Stimulated activated CD4-positive, alpha-beta T cell treated with anti-CD3 and anti-CD28 coated beads, Interleukin-15, amount 100 ng/mL, for 1 hour (primary cell): ENCODE data around the gene SLC29A2.
"Not testable (repeated sequence)": the region's sequence is repeated elsewhere in the genome, so short reads cannot be mapped to it uniquely, and the experiment has no call there.

Source experiments
- DNase-seq, 2 donors: peaks; one replicate each; pipeline ENCODE4 v3.0.0-alpha.2; 2020; ENCODE audit warnings: low read depth in 1 of 2, low spot score in 1 of 2

Gene SLC29A2

DNA sequence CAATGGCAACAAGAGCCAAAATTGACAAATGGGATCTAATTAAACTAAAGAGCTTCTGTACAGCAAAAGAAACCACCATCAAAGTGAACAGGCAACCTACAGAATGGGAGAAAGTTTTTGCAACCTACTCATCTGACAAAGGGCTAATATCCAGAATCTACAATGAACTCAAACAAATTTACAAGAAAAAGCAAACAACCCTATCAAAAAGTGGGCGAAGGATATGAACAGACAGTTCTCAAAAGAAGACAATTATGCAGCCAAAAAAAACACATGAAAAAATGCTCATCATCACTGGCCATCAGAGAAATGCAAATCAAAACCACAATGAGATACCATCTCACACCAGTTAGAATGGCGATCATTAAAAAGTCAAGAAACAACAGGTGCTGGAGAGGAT is 51.3 kb downstream of the SLC29A2 start:
- not testable (repeated sequence) for DNase-seq

GRCh38 chr11:66318600-66318970 is 53.0 kb downstream of the SLC29A2 start:
- no peak for DNase-seq

DNA sequence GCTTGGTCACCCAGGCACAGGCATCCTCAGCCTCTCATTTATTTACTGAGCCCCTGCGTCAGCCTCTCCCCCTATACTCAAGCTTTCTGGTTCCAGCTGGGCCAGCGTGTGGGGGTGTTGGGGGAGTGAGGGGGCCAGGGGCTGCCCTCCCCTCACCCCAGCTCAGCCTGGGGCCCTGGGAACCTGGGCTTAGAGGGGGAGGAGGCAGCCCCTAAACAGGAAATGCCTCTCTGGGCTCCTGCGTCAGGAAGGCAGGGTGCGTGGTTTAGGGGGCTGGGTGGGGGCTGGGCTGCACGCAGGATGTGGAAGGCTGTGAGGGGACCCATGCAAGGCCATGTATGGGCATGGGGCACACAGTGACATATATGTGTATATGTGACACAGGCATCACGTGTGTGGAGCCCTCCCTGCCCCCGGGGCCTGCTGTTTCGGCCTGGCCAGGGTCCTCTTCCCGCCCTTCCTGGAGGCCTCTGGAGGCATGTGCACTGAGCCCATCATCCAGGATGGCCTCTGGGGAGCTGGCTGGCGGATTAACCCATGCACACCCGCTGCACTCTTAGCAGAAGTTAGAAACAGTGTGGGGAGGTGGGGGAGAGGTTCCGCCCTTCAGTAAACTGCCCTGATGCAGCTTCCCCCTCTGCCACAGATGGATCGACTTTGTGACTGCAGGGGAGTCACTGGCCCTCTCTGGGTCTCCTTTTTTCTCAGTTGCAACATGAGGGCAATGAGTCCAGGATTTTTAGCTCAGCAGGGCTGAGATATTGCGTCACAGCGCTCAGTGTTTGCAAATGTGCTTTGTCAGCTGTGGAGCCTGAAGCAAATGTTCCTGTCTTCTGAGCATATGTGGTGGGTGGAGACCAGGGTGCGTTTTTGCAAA is 53.6 kb downstream of the SLC29A2 start:
- no peak for DNase-seq

GRCh38 chr11:66317322-66317722 is 54.2 kb downstream of the SLC29A2 start:
- DNase-seq: no peak

GRCh38 chr11:66316849-66317251 is 54.7 kb downstream of the SLC29A2 start, which contains the start of gene CD248:
Gene CD248 (minus strand): TSS chr11:66317044. CDS start chr11:66317027, 17 bp downstream.
- DNase-seq: no peak

DNA sequence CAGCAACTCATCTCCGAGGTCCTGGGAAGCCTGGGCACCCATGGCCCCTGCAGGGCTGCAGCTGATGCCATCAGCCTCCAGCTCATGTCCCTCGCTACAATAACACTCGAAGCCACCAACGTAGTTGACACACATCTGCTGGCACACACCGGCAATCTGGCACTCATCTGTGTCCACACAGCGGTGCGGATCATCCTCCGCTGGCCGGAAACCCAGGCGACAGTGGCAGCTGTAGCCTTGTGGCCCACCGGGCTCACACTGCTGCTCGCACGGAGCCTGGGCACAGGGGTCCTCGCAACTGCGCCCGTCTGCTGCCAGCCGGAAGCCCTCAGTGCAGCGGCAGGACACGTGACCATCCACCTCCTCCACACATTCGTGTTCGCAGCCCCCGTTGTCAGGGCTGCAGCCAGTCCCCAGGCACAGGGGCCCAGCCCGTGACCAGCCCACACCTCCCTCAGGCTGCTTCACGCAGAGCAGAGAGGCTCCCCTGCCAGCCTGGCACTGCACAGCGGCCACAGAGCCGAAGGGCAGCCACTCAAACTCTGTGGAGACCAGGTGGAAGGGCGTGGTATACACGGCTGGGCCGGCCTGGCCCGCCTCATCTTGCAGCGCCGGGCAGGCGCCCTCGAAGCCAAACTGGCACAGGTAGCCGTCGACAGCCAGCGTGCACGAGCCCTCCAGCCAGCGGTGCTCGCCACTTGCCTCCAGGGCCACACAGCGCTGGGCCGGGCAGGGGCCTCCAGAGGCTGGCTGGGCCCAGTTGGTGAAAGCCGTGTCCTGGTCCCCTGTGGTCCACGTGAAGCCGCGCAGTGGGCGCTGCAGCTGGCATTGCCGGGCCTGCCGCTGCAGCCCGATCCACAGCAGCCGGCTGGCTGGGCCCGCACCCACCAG is 55.4 kb downstream of the SLC29A2 start:
- no peak for DNase-seq

DNA sequence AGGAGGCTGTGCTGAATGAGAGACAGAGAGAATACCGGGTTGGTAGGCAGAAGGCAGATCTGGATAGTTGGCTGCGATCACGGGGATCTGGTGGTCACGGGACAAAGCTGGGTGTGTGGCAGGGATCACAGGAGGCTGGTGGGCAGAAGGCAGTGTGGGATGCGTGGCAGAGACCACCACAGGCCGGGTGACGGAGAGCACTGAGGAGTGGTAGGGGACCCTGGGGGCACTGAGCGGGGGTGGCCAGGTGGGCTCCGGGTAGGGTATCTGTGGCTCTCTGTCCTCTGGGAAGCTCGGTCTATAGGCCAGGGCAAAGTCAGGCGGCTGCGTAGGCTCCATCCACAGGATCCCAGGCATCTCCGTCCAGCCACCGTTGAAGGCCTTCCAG is 56.1 kb downstream of the SLC29A2 start:
- no peak for DNase-seq

GRCh38 chr11:66314561-66315497 is 56.7 kb downstream of the SLC29A2 start:
- no peak for DNase-seq

DNA sequence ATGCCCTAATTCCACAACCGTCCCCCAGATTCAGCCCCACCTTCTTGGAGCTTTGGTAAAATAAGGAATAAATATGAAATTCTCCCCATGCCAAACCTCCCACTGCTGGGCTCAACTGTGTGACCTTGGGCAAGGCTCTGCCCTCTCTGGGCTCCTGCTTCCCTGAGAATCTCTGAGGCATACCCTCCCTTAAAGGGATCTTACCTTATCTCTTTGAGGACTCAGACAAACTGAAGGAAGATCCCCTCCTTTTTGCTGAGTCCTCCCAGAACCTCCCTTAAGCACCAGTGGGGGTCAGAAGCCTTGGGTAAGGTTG is 57.4 kb downstream of the SLC29A2 start:
- no peak for DNase-seq

DNA sequence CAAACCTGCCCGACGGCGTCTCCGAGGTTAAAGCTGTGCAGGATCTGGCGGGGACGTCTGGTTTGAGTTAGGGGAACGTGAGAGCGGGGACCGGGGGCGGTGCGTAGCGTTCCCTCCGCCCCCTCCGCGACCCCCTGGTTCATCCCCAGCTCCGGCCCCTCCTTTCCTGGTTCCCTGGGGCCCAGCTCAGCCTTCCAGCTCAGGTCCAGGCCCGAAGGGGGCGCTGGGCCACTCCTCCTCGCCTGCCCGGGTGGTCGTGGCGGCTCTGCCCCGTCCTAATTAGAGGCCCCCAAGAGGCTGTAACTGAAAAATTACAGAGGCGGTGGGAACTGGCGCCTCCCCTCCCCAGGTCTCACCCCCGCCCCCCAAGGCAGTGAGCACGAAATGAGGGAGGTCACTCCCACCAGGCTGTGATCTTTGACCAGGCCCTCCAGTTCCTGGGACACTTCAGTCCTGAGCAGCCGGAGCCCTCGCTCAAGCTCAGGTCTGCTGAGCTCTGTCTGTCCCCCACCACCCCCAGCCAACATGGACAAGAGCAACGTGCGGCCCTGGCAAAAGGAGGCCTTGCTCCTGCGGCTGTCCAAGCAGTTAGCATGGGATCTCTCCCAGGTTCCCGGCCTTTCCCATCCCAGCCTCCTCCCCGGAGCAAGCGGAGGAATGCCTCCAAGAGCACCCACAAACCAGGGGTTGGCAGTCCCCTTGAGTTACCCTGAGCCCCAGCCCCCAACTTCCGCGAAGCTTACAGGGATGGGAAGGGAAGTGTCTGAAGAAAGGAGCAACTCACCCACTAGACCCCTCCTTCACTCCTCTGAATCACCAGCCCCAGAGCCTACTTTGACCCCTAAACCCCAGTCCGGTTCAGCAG is 58.0 kb downstream of the SLC29A2 start:
- DNase-seq: no peak

DNA sequence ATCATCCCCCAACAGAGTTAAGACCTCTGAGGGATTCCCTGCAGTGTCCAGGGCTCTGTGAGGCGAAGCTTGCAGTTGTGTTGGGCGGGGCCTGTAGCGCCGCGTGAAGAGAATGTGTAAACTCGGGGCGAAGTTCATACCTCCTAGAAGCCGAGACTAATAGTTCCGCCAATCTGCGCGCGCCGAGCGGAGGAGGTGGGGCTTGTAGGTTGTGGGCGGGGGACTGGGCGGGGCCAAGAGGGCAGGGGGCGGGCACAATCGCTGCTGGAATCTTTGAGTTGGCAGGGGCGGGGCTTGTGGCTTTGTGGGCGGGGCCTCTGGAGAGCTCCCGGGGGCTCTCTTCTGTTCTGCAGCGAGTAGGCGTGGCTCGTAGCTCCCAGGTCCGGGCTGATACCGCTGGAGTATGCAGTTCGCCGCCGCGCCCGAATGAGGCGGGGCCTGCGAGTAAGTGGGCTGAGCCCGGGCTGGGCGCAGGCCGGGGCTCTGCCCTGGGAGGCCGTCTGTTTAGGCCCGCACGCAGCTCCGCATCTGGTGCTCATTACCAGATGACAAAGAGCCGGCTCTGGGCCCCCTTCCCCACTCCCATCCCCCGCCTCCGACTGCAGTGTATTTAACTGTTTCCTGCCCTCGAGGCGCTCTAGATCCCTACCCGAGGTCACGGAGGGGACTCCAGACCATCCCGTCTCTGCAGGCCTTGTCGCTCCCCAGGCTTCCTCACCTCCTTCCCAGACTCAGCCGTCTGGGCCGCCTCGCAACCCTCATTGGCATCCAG is 58.8 kb downstream of the SLC29A2 start:
- DNase-seq: peak; percentile 96 to 97
